SK-N-SH (cell line): Measurements from ENCODE around the gene DHX15.

Experiments
- EP300 ChIP-seq, 2 experiments: IDR thresholded peaks; 2 replicates each; pipeline versions ENCODE4 v1.4.0 to v1.6.1; 2012; ENCODE audit warnings: borderline replicate concordance in 1 of 2, low read depth in 1 of 2, low read length in 1 of 2
- EZH2phosphoT487 ChIP-seq: fragments of 200-600 bp; sonication (generic); IDR thresholded peaks from 2 replicates; pipeline ENCODE4 v1.6.1; 2017; ENCODE audit warnings: low read depth, mixed run types, mild to moderate bottlenecking, antibody characterized with exemption, moderate library complexity, borderline replicate concordance
- GABPA ChIP-seq: IDR thresholded peaks from 2 replicates; pipeline ENCODE4 v1.4.0; 2012; ENCODE audit warnings: low read depth, mild to moderate bottlenecking
- MEF2A ChIP-seq: IDR thresholded peaks from 2 replicates; pipeline ENCODE4 v1.4.0; 2012; ENCODE audit warnings: low read depth, borderline replicate concordance
- MXI1 ChIP-seq: IDR thresholded peaks from 2 replicates; pipeline ENCODE4 v1.6.1; 2012; ENCODE audit warnings: mild to moderate bottlenecking, low read depth, low read length, improper control_type of control experiment
- NFIC ChIP-seq: IDR thresholded peaks from 2 replicates; pipeline ENCODE4 v1.4.0; 2012; ENCODE audit warnings: borderline replicate concordance
- POLR2AphosphoS5 ChIP-seq: IDR thresholded peaks from 2 replicates; pipeline ENCODE4 v1.6.1; 2012; ENCODE audit warnings: low read depth, low read length
- RCOR1 ChIP-seq: fragments of 150-350 bp; IDR thresholded peaks from 2 replicates; pipeline ENCODE4 v1.6.1; 2017; ENCODE audit warnings: antibody characterized with exemption, low read length
- TAF1 ChIP-seq: IDR thresholded peaks from 2 replicates; pipeline ENCODE4 v1.6.1; 2012; ENCODE audit warnings: low read depth, mild to moderate bottlenecking, low read length, moderate library complexity, borderline replicate concordance
- TF ChIP-seq, protein P1 (sequence below): fragments of 150-350 bp; IDR thresholded peaks from 2 replicates; pipeline ENCODE4 v1.6.1; 2016; ENCODE audit warnings: mild to moderate bottlenecking, low read depth, low read length
- TF ChIP-seq, protein P2 (sequence below): fragments of 200-600 bp; sonication (generic); IDR thresholded peaks from 2 replicates; pipeline ENCODE4 v1.6.1; 2017; ENCODE audit warnings: antibody characterized with exemption, mild to moderate bottlenecking, moderate library complexity
- TF ChIP-seq, protein P3 (sequence below): IDR thresholded peaks from 2 replicates; pipeline ENCODE4 v1.4.0; 2012; ENCODE audit warnings: low read depth, borderline replicate concordance
- TF ChIP-seq, protein P4 (sequence below): IDR thresholded peaks from 2 replicates; pipeline ENCODE4 v1.6.1; 2012; ENCODE audit warnings: mild to moderate bottlenecking, low read depth, low read length, moderate library complexity
- TF ChIP-seq, protein P5 (sequence below): IDR thresholded peaks from 2 replicates; pipeline ENCODE4 v1.4.0; 2012; ENCODE audit warnings: low read depth

DNA sequence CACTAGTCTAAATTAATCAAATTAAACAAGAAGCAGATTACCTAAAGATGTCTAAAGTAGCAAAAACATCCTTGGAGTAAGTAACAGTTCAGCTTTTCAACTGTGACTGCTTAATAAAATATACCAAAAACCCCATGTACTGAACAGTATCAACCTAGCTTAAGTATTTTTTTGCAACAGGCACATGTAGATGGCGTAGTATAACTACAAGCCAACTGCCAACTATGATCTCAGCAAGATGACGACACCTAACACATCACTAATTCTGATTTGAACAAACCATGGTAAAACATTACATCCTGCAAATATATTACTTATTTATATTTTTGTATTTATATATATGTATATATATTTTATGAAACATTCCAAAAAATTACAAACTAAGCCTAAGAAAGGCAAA is 24.5 kb downstream of the DHX15 start:
- TF ChIP-seq EZH2phosphoT487 (no peak), TAF1 (no peak), NFIC (no peak), RCOR1 (no peak), MXI1 (no peak), EP300 (IDR thresholded peaks at IDR 0.05; ENCODE audit: borderline replicate concordance in 1 of 2, low read depth in 1 of 2, low read length in 1 of 2) (no peak), POLR2AphosphoS5 (no peak), MEF2A (no peak), GABPA (no peak)
- TF ChIP-seq, protein P1, sequence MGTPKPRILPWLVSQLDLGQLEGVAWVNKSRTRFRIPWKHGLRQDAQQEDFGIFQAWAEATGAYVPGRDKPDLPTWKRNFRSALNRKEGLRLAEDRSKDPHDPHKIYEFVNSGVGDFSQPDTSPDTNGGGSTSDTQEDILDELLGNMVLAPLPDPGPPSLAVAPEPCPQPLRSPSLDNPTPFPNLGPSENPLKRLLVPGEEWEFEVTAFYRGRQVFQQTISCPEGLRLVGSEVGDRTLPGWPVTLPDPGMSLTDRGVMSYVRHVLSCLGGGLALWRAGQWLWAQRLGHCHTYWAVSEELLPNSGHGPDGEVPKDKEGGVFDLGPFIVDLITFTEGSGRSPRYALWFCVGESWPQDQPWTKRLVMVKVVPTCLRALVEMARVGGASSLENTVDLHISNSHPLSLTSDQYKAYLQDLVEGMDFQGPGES, result no peak
- TF ChIP-seq, protein P2, sequence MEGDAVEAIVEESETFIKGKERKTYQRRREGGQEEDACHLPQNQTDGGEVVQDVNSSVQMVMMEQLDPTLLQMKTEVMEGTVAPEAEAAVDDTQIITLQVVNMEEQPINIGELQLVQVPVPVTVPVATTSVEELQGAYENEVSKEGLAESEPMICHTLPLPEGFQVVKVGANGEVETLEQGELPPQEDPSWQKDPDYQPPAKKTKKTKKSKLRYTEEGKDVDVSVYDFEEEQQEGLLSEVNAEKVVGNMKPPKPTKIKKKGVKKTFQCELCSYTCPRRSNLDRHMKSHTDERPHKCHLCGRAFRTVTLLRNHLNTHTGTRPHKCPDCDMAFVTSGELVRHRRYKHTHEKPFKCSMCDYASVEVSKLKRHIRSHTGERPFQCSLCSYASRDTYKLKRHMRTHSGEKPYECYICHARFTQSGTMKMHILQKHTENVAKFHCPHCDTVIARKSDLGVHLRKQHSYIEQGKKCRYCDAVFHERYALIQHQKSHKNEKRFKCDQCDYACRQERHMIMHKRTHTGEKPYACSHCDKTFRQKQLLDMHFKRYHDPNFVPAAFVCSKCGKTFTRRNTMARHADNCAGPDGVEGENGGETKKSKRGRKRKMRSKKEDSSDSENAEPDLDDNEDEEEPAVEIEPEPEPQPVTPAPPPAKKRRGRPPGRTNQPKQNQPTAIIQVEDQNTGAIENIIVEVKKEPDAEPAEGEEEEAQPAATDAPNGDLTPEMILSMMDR, result no peak
- TF ChIP-seq, protein P3, sequence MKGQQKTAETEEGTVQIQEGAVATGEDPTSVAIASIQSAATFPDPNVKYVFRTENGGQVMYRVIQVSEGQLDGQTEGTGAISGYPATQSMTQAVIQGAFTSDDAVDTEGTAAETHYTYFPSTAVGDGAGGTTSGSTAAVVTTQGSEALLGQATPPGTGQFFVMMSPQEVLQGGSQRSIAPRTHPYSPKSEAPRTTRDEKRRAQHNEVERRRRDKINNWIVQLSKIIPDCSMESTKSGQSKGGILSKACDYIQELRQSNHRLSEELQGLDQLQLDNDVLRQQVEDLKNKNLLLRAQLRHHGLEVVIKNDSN, result no peak
- TF ChIP-seq, protein P4, sequence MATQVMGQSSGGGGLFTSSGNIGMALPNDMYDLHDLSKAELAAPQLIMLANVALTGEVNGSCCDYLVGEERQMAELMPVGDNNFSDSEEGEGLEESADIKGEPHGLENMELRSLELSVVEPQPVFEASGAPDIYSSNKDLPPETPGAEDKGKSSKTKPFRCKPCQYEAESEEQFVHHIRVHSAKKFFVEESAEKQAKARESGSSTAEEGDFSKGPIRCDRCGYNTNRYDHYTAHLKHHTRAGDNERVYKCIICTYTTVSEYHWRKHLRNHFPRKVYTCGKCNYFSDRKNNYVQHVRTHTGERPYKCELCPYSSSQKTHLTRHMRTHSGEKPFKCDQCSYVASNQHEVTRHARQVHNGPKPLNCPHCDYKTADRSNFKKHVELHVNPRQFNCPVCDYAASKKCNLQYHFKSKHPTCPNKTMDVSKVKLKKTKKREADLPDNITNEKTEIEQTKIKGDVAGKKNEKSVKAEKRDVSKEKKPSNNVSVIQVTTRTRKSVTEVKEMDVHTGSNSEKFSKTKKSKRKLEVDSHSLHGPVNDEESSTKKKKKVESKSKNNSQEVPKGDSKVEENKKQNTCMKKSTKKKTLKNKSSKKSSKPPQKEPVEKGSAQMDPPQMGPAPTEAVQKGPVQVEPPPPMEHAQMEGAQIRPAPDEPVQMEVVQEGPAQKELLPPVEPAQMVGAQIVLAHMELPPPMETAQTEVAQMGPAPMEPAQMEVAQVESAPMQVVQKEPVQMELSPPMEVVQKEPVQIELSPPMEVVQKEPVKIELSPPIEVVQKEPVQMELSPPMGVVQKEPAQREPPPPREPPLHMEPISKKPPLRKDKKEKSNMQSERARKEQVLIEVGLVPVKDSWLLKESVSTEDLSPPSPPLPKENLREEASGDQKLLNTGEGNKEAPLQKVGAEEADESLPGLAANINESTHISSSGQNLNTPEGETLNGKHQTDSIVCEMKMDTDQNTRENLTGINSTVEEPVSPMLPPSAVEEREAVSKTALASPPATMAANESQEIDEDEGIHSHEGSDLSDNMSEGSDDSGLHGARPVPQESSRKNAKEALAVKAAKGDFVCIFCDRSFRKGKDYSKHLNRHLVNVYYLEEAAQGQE, result no peak
- TF ChIP-seq, protein P5, sequence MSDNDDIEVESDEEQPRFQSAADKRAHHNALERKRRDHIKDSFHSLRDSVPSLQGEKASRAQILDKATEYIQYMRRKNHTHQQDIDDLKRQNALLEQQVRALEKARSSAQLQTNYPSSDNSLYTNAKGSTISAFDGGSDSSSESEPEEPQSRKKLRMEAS, result no peak
